HG03196 (cell line): ENCODE results near the gene ANO2.

Experiments used
- ATAC-seq: cut with Tn5 transposase; IDR thresholded peaks from one replicate; pipeline ENCODE4 v1.9.1; 2021; ENCODE audit not compliant: unreplicated experiment

ANO2 gene

DNA sequence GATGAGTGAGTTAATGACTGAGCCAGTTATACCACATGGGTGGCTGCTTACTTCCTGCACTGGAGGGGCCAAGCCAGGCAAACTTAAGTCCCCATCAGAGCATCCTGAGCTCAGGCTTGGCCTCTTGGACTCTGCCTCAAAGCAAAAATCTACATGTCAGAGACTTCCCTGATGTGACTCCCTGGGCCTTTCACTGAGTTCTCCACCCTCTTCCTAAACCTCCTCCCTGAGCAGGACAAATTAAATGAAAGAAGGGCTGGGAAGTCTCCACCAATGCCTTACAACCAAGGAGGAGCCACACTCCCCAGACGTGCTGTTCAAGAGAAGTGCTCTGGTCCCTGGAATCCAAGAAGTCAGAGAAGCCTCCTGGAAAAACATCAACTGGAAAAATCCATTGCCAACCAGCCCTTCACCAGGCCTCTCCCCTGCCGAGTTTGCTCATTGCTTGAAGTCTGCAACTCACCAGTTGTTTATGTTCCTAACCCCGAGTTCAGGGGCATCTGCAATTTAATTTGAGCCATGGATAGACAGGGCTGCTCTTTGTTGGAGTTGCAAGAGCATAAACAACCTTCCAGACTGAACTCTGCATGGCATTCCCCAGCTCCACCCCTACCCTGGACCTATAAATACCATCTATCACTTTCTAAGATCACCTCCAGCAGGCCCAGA lies 160.5 kb downstream of the ANO2 start:
- ATAC-seq = no peak

DNA sequence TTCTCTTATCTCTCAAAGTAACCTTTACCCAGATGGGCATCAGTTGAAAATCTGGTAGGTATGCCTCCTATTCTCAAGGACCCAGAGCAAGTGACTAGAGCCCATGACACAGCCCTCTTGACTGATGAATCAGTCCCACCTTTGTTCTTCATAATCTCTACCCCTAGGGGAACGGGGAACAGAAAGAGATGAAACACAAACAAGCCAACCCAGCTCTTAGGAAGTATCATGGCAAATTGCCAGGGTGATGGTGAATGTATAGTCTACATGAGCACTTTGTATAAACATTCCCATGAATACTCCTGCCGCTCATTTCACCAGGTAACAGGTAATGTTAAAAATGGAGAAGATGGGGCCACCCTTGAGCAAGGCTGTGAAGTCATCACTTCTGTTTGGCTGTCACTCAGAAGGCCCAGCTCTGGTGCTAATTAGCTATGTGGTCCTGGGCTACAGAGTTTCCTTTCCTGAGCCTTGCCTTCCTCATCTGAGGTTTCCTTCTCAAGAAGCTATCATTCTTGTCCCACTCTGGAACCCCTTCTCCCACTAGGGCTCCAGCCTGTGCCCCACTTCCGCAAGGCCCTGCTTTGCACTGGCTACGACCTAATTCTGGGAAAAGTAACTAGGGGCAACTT lies 161.7 kb downstream of the ANO2 start:
- no peak for ATAC-seq

DNA sequence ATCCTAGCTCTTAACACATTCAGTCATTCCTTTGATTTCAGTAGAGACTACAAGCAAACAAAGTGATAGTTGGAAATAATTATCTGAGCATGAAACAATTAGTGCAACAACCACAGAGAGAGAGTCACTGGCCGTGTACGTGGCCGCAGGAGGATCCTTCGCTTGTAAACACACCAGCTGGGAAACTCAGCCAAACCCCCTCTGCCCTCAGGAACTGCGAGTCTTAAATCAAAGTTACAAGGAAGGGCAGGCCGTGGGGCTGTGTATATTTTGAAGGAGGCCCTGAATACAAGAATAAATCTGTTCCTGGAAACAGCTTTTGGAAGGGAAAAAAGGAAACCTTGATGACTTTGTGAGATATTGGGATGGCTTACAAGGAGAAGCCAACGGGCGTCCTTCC lies 164.5 kb downstream of the ANO2 start:
- no peak for ATAC-seq

- no peak for ATAC-seq
Observed at GRCh38 chr12:5779401-5779800, 165.7 kb downstream of the ANO2 start.

DNA sequence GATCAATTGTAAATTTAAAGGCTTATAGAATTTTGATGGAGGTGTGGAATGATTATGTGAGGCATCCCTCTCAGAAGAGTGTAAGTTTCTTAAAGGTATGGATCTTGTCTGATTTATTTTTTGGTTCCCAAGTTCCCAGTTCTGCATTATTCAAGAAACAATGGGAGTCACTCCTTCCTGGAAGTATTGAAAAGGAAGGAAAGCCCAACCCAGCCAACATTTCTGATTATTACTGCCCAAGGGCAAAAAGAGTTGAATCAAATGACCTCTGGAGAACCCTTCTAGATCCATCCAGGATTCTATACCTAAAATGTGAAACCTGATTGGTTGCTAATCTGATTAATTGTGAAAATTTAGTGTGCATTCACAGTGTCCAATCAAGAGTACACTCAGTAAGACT lies 166.2 kb downstream of the ANO2 start:
- ATAC-seq = no peak

DNA sequence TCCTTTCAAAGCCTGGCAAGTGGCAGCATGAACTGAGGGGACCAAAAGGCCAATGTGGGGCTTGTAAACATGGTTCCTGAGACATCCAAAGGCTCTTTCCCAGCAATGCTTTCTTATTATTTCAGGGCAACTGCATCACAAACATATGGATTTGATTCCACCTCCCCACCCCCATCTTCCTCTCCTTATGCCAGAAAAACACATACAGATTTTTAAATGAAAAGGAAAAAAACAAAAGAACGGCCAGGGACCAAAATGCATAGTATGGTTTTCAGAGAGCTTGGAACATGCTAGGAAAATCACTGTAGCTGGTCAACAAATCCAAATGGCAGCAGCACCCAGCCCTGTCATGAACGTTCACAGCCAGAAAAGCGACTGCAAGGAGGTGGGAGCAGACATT lies 167.6 kb downstream of the ANO2 start:
- no peak for ATAC-seq

GRCh38 chr12:5776091-5776490 lies 169.0 kb downstream of the ANO2 start:
- ATAC-seq = no peak

DNA sequence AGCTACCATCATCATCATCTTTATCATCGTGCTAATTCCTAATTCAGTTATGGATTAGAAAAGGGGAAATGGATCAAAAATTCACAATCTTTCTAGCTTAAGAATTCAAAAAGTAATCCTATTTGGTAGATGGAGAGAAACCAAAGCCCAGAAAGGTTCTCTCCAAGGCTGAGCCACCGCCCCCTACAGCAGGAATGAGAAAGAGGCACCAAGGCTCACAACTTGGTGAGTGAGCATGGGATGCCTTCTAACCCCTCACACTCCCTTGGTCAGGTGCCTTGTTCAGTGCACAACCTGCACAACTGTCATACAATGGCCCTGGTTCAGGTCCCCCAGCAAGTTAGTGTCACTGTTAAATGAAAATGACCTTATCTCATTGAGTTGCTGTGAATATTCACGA lies 171.5 kb downstream of the ANO2 start:
- no peak for ATAC-seq

DNA sequence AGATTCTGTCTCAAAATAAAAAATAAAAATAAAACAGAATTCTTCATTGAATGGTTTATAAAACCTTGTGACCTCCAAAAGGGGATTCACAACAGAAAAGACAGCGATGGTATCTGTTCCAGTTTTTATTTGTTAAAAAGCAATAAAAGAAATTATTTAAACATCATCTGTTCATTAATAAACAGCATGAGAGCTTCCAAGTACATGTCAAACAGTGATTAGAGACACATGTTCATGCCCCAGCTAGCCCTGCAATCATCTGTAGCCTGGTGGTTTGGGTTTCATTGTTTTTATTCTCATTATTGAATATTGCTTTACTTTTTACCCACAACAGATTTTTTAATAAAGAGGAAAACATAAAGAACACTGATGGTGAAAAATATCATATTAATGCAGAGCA lies 173.3 kb downstream of the ANO2 start:
- ATAC-seq = no peak

- no peak for ATAC-seq
Observed at GRCh38 chr12:5770727-5771126, 174.3 kb downstream of the ANO2 start.

DNA sequence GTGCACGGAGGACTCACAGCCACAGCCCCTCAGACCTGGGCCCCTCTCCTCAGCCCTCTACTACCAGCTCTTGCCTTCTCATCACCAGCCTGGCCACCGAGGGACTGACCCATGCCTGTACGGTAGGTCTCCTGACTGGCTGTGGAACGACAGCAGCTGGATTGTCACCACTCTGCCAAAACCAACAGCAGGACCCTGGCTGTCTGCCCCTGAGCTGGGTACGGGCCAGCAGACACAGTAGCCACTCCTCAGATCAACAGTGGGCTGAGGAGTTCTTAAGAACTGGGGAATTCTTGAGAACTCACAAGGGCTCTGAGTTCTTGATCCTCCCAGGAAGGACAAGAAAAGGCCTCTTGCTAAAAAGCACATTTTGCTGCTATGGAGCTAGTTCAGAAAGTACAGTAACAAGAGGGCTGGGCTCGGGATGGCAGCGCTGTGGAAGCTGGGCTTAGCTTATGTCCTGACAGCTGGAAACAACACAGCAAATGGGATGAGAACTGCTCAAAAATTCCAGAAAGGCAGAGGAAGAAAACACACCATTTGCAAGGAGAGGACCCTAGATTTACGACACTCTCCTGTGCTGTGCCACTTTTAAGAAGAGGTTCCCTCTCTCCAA lies 176.4 kb downstream of the ANO2 start:
- no peak for ATAC-seq

GRCh38 chr12:5768171-5768570 lies 176.9 kb downstream of the ANO2 start:
- no peak for ATAC-seq

- no peak for ATAC-seq
Observed at GRCh38 chr12:5758347-5758746, 186.7 kb downstream of the ANO2 start.

GRCh38 chr12:5756338-5756842 lies 188.7 kb downstream of the ANO2 start:
- no peak for ATAC-seq

DNA sequence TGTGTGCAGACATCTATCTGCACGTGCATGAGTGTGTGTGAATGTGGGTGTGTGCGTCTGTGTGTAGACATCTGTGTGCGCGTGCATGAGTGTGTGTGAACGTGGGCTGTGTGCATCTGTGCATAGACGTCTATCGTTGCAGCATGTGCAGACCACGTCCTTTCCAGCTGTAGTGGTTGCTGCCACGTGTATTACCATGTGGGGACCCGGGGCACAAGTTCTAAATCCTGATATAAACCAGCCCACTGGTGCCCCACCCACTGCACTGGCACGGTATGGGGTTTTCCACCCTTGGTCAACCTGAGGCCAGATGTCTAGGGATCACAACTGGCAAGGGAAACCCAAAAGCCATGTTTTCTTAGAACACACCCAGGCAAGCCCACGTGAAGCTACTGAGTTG lies 197.0 kb downstream of the ANO2 start:
- ATAC-seq = no peak

GRCh38 chr12:5746917-5747316 lies 198.1 kb downstream of the ANO2 start:
- no peak for ATAC-seq

GRCh38 chr12:5746036-5746908 lies 198.8 kb downstream of the ANO2 start:
- ATAC-seq = no peak

GRCh38 chr12:5745251-5745888 lies 199.7 kb downstream of the ANO2 start:
- ATAC-seq = no peak

GRCh38 chr12:5742258-5742657 lies 202.8 kb downstream of the ANO2 start:
- no peak for ATAC-seq

DNA sequence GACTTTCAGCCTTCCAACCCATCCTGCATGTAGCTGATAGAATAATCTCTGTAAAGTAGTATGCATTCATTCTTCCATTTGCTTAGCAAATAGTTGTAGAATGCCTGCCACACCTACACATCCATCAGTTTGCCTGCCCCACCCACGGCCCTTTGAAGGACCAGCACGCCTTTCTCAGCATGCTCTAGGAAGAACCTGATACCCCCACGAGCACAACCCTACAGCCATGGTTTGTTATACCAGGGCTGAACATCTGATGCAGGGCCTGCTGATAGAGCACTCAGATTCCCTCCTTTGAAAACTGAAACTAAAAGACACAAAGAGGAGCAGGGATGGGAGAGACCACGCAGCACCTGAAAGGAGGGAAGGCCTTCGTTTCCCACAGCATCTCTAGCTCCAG lies 205.1 kb downstream of the ANO2 start:
- no peak for ATAC-seq

DNA sequence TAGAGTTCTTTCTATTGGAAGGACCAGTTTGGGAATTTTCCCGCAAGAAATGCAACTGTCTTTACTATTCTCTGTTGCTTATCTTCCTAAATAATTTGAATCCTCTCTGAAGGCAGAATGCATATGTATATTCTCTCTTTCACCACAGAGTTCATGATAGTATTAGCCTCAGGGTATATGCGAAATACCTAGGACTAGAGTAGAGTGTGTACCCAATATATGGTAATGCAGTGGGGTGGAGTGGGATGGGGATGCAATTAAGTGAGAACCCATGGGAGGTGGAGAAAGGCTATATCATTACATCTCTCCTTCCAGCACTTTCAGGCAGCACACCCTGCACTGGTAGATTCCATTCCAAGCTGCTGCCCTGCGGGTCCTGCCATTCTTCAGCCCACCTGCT lies 207.3 kb downstream of the ANO2 start:
- ATAC-seq = no peak
